Ishikawa (cell line): ENCODE measurements around the gene ITGBL1.

Experiments
- CEBPB ChIP-seq: IDR thresholded peaks from 2 replicates; pipeline ENCODE4 v1.6.1; 2012
- CREB1 ChIP-seq: IDR thresholded peaks from 2 replicates; pipeline ENCODE4 v1.6.1; 2012; ENCODE audit warnings: low read depth
- EGR1 ChIP-seq: IDR thresholded peaks from 2 replicates; pipeline ENCODE4 v1.6.1; 2012
- EP300 ChIP-seq: IDR thresholded peaks from 2 replicates; pipeline ENCODE4 v1.6.1; 2012; ENCODE audit warnings: borderline replicate concordance
- FOXM1 ChIP-seq: IDR thresholded peaks from 2 replicates; pipeline ENCODE4 v1.6.1; 2012; ENCODE audit warnings: low read depth, borderline replicate concordance
- NFIC ChIP-seq: IDR thresholded peaks from 2 replicates; pipeline ENCODE4 v1.6.1; 2012
- RAD21 ChIP-seq: IDR thresholded peaks from 2 replicates; pipeline ENCODE4 v1.6.1; 2012; ENCODE audit warnings: low read depth
- TAF1 ChIP-seq: IDR thresholded peaks from 2 replicates; pipeline ENCODE4 v1.6.1; 2012; ENCODE audit warnings: low read depth, mild to moderate bottlenecking
- TCF12 ChIP-seq: IDR thresholded peaks from 2 replicates; pipeline ENCODE4 v1.6.1; 2012; ENCODE audit warnings: low read depth
- TEAD4 ChIP-seq: IDR thresholded peaks from 2 replicates; pipeline ENCODE4 v1.6.1; 2012
- YY1 ChIP-seq: IDR thresholded peaks from 2 replicates; pipeline ENCODE4 v1.6.1; 2012; ENCODE audit warnings: low read depth
- ZBTB7A ChIP-seq: IDR thresholded peaks from 2 replicates; pipeline ENCODE4 v1.6.1; 2012; ENCODE audit warnings: low read depth
- TF ChIP-seq, protein P1 (sequence below): IDR thresholded peaks from 2 replicates; pipeline ENCODE4 v1.6.1; 2012; ENCODE audit warnings: low read depth, mild to moderate bottlenecking
- TF ChIP-seq, protein P2 (sequence below): IDR thresholded peaks from 2 replicates; pipeline ENCODE4 v1.6.1; 2012
- TF ChIP-seq, protein P3 (sequence below): IDR thresholded peaks from 2 replicates; pipeline ENCODE4 v1.6.1; 2012

ITGBL1 gene

DNA sequence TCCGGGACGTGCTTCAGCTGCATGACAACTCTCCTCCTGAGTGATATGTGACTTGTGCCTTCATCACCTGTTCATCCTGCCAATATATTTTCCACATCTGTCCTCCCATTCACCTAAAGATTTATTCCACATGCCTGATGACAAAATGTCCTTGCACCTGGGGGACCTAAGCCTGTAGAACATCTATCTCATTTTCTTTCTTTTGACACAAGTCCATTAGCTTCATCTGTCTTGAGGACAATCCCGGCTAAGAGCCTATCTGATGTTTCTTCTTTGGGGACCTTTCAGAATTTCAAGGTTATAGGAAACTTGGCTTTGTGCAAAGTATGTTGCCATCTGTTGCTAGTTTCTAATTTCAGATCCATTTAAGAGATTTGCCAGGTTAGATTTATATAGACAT lies 41.1 kb downstream of the ITGBL1 start:
- TF ChIP-seq CREB1 (no peak), TCF12 (no peak)

DNA sequence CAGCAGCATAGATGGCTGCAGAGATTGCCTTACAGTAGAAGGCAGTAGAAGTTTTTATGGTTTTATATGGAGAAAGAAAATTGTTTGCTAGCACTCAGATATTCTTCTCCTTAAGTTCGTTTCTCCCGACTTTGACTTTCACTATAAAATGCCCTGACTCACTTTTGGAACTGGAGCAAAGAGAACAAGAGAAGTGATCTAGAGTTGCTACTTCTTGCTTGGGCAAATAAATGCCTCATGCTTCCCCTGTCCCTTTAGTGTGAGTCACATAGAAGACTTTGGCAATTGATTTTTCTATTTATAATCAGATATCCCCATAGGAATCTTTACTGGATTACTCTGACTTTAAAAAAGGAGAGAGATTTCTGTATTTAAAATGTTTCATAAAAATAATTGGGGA lies 46.9 kb downstream of the ITGBL1 start:
- TF ChIP-seq TCF12: no peak
- TF ChIP-seq, protein P1, sequence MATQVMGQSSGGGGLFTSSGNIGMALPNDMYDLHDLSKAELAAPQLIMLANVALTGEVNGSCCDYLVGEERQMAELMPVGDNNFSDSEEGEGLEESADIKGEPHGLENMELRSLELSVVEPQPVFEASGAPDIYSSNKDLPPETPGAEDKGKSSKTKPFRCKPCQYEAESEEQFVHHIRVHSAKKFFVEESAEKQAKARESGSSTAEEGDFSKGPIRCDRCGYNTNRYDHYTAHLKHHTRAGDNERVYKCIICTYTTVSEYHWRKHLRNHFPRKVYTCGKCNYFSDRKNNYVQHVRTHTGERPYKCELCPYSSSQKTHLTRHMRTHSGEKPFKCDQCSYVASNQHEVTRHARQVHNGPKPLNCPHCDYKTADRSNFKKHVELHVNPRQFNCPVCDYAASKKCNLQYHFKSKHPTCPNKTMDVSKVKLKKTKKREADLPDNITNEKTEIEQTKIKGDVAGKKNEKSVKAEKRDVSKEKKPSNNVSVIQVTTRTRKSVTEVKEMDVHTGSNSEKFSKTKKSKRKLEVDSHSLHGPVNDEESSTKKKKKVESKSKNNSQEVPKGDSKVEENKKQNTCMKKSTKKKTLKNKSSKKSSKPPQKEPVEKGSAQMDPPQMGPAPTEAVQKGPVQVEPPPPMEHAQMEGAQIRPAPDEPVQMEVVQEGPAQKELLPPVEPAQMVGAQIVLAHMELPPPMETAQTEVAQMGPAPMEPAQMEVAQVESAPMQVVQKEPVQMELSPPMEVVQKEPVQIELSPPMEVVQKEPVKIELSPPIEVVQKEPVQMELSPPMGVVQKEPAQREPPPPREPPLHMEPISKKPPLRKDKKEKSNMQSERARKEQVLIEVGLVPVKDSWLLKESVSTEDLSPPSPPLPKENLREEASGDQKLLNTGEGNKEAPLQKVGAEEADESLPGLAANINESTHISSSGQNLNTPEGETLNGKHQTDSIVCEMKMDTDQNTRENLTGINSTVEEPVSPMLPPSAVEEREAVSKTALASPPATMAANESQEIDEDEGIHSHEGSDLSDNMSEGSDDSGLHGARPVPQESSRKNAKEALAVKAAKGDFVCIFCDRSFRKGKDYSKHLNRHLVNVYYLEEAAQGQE: no peak
- TF ChIP-seq EP300: no peak
- no peak for TF ChIP-seq NFIC

DNA sequence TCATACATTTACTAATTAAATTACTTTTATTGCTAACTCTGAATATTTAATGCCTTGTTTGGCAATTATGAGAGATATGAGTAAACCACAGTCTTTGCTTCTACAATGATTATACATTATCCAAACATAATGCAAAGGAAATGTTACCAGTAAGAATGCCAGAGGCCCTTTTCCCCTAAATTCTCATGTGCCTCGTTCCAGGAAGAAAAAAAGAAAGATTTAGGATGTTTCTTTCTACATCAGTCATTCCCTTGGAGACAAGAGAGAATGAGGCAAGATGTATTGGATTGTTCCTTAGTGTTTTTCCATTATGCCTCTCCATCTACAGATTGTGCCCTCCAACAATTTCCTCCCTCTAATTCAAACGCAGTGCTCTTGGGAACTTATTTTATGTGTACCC lies 50.1 kb downstream of the ITGBL1 start:
- TF ChIP-seq, protein P2, sequence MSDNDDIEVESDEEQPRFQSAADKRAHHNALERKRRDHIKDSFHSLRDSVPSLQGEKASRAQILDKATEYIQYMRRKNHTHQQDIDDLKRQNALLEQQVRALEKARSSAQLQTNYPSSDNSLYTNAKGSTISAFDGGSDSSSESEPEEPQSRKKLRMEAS: no peak
- TF ChIP-seq TCF12 (no peak), TAF1 (no peak), YY1 (no peak), CREB1 (no peak), CEBPB (no peak), FOXM1 (no peak), NFIC (no peak), ZBTB7A (no peak), EP300 (no peak), RAD21 (no peak), TEAD4 (no peak), EGR1 (no peak)
- TF ChIP-seq, protein P1: no peak
- TF ChIP-seq, protein P3, sequence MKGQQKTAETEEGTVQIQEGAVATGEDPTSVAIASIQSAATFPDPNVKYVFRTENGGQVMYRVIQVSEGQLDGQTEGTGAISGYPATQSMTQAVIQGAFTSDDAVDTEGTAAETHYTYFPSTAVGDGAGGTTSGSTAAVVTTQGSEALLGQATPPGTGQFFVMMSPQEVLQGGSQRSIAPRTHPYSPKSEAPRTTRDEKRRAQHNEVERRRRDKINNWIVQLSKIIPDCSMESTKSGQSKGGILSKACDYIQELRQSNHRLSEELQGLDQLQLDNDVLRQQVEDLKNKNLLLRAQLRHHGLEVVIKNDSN: no peak

DNA sequence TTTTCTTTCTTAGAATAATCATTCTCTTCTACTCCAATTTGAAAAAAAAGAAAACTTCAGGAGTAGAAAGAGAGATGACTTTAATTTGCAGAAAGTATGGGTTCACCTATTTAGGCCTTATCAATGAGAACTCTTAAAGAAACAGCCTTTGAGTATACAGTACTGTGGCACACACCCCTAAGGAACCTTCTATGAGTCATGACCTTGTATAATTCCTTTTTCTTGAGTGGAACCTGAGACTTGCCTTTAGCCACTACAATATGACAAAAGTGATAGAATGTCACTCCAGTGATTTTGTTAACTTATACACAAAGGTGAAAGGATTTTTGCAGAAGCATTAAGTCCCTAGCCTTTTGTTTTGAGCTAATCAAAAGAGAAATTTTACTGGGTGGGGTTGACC lies 58.7 kb downstream of the ITGBL1 start:
- no peak for TF ChIP-seq TEAD4
- no peak for TF ChIP-seq EP300
- TF ChIP-seq CEBPB: no peak
- TF ChIP-seq TCF12: no peak
- TF ChIP-seq, protein P3: no peak
- TF ChIP-seq EGR1: no peak
- TF ChIP-seq YY1: no peak
- no peak for TF ChIP-seq CREB1
- TF ChIP-seq, protein P1: no peak
- no peak for TF ChIP-seq NFIC
- TF ChIP-seq, protein P2: no peak
- no peak for TF ChIP-seq TAF1
- TF ChIP-seq ZBTB7A: no peak

DNA sequence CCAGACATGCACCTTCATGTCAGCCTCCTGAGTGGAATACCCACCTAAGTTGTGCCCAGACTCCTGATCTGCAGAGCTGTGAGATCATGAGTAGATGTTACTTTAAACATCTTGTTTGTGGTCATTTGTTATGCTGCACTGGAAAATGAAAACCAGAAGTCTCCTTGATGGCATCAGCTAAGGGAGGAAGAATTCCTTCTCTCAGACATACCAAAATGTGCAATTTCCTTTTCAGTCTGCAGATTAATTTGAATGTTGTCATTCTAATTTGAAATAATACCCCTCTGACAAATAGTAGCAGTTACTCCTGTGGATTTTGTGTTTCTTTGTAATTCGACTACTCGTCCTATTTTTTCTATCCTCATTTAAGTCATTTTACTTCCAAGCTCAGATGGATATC lies 59.3 kb downstream of the ITGBL1 start:
- TF ChIP-seq EGR1 (no peak), YY1 (no peak), TCF12 (no peak), TEAD4 (no peak), NFIC (no peak), CREB1 (no peak), CEBPB (no peak)
- TF ChIP-seq, protein P2: no peak
